Omental fat pad (tissue), 4 donors: Measurements from ENCODE around the gene TST. TPM values are rescaled to one million over a fixed set of nuclear protein-coding genes. Genes with fewer than 3 reads are reported as not detected.

Source experiments
- ATAC-seq: fragments of 150-250 bp; one replicate; pipeline ENCODE4 v1.9.1; 2016; ENCODE audit warnings: mild to moderate bottlenecking, moderate library complexity; ENCODE audit not compliant: low FRiP score
- DNase-seq: peaks from one replicate; pipeline ENCODE4 v3.0.0-alpha.2; 2019; ENCODE audit warnings: low spot score
- CTCF ChIP-seq, 3 donors: fragments of 450-650 bp; IDR thresholded peaks; one replicate each; pipeline ENCODE4 v1.5.1; 2016 to 2017; ENCODE audit warnings: antibody characterized with exemption in 3 of 3, mild to moderate bottlenecking in 3 of 3, moderate library complexity in 2 of 3
- total RNA-seq, 4 donors: library from RNA; depleted of rRNA; stranded (reverse); fragments of >200 nt; gene quantifications; one replicate each; pipeline ENCODE4 v1.1.0, GENCODE V29; 2016

The TST gene
- total RNA-seq, 4 donors from 2014 or later: 45.4 to 141 (median 78.0) TPM

DNA sequence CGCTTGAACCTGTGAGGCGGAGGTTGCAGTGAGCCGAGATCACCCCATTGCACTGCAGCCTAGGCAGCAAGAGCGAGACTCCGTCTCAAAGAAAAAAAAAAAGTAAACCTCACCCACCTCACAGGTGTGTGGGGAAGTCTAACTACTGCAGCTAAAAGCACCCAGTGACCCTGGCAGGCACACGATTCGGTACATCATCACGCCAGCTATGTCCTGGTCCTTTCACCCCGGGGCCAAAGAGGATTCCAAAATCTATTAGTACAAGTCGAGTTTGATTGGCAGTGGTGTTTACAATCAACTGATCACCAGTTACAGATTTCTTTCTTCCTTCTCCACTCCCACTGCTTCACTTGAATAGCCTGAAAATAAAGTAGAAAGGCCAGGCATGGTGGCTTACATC lies 6.3 kb downstream of the TST start:
- ATAC-seq: no peak
- TF ChIP-seq CTCF (IDR thresholded peaks at IDR 0.05): no peak
- DNase-seq: no peak

GRCh38 chr22:37012262-37012904 lies 6.9 kb downstream of the TST start:
- ATAC-seq: no peak
- DNase-seq: no peak
- no peak for TF ChIP-seq CTCF (IDR thresholded peaks at IDR 0.05)

GRCh38 chr22:37011472-37011871 lies 7.8 kb downstream of the TST start:
- no peak for DNase-seq
- no peak for TF ChIP-seq CTCF (IDR thresholded peaks at IDR 0.05)
- ATAC-seq: no peak

- ATAC-seq (no peak), DNase-seq (no peak)
- no peak for TF ChIP-seq CTCF (IDR thresholded peaks at IDR 0.05)
These were observed 8.3 kb downstream of the TST start for GRCh38 chr22:37010976-37011375.

DNA sequence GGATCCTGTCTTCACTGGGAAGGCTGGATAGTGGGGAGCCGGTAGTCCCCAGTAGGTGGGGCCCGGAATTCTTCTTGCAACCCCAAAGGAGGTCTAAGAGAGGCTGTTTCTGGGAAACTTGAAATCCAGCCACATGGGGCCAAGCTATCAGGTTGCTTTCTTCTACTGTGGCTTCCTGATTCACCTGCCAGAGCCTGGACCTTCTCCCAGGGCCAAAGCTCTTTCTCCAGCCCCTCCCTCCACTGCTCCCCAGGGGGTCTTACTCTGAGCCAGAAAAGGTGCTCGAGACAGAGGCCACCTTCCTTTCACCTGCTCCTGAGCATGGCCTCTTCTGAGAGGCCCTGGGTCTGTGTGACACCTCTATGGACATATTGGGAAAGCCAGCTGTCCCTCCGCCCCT lies 9.1 kb downstream of the TST start:
- no peak for TF ChIP-seq CTCF (IDR thresholded peaks at IDR 0.05)
- no peak for ATAC-seq
- no peak for DNase-seq

DNA sequence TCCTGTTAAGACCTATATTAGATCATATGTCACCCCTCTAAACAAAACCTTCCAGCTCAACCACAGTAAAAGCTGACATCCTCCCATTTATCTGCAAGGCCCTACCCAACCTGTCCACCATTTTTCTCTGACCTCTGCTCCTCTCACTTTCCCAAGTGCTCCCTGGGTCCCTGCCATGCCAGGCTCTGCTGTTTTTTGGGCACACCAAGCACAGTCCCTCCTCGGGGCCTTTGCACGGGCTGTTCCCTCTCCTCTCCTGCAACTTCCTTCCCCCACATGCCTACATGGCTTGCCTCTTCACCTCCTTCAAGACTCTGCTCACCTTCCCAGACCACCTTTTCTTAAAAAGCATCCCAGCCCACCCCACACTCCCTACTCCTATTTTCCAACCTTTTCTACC lies 9.8 kb downstream of the TST start:
- DNase-seq: no peak
- TF ChIP-seq CTCF (IDR thresholded peaks at IDR 0.05): no peak
- ATAC-seq: no peak

GRCh38 chr22:37008365-37008764 lies 10.9 kb downstream of the TST start:
- DNase-seq (no peak), ATAC-seq (no peak)
- no peak for TF ChIP-seq CTCF (IDR thresholded peaks at IDR 0.05)
